ENCODE measurements around the gene ZNF584.
"Not testable (repeated sequence)": the region's sequence is repeated elsewhere in the genome, so short reads cannot be mapped to it uniquely, and the experiment has no call there.

ZNF584 gene

DNA sequence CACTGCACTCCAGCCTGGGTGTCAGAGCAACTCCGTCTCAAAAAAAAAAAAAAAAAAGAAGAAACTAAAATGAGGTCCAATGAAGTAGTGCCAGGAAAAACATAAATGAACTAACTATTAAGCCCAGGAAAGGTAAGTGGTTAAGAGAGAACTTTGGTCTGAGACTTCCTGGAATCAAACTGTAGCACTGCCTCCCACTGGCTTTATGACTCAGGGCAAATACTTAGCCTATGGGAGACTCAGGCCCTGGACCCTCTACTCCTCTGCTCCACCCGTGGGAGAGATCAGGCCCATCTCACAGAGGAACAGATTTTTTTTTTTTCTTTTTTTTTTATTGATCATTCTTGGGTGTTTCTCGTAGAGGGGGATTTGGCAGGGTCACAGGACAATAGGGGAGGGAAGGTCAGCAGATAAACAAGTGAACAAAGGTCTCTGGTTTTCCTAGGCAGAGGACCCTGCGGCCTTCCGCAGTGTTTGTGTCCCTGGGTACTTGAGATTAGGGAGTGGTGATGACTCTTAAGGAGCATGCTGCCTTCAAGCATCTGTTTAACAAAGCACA lies 4.5 kb upstream of the ZNF584 start:
- DNase-seq (ENCODE audit: low read depth in 2 of 2) = not testable (repeated sequence)

DNA sequence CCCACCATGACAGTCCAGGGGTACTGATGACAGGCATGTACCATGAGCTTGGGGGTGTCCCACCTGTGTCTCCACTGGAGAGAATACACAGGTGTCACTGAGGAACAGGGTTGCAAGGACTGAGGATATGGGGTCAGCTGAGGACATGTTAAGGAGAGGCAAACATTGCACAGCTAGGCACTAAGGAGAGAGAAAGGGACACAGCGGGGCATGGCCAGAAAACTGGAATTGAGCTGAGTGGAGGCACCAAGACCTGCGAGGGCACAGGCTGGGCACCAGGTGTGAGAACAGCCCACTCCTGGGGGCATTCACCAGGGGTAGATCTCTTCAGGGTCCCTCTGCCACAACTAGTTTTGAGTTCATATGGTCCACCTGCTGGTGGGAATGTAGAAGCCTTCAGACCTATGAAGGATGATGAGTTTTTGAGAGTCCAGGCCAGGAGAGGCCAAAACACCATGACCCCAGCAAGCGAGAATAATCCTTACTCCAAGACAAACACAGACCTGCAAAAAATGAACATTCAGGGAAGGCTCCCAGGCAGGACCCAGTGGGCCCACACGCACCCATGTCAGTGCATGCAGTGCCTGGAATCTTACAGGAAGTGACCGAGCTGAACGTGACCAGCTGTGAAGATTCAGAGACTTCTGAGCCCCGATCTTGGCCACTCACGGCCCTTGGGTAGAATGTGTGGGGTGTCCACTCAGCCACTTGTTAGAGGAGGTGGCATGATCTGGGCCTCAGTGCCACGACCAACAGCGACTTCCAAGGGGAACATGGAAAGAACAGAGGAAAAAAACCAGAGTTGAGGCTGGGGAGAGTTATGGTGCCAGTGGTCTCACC lies 1.4 kb upstream of the ZNF584 start:
- no peak for DNase-seq (ENCODE audit: low read depth in 2 of 2)

DNA sequence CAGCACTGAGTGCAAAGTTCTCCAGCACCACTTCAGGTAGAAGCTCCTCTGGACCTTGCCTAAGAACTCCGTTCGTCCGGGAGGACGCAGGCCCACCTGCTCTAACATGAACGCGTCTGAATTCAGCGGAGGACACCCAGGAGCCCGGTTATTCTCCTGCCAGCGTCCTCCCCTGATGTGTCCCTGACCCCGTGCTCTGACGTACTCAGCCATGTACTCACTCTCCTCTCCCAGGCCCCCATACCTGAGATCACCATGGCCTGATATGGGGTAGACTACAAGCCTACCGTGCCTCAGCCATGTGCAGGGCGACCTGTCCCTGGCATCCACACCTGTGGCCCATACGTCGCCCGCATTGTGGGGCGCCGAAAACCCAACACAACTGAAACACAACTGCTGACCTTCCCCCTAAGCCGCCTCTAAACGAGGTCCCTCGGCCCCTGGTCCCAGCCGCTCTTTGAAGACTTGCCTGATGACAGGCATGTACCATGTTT lies 744 bp upstream of the ZNF584 start:
- DNase-seq (ENCODE audit: low read depth in 2 of 2) = no peak

DNA sequence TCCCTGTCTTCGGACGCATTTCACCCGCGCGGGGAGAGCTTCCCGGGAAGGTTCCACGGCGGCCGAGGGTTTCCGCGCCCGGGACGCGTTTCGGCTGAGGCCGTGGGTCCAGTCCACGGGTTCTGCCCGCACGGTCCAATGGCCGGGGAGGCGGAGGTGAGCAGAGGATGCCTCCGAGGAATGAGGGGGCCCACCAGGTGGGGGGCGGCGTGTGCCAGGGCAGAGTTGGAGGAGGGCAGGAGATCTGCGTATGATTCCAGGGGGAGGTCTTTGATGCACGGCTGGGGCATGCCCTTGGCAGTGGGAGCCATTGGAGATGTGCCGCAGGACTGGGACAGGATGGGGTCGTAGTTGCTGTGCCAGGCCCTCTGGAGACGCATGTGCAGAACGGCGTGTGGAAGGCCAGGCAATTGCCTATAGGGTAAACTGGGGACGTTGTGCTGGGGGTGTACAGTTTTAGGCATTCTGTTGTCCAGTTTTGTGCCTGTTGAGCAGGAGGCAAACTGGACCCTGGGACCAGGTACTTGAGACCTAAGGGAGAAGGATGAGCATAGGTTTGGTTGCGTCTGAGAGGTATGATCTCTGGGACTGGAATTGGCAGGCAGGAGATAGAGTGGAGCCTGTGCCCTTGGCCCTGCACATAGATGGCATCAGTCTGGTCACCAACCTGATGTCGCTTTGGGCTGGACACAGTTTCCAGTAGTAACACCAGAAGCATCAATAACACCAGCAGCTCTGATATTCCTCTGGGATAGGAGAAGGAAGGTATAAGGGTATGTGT lies 751 bp downstream of the ZNF584 start:
- DNase-seq (ENCODE audit: low read depth in 2 of 2) = no peak

DNA sequence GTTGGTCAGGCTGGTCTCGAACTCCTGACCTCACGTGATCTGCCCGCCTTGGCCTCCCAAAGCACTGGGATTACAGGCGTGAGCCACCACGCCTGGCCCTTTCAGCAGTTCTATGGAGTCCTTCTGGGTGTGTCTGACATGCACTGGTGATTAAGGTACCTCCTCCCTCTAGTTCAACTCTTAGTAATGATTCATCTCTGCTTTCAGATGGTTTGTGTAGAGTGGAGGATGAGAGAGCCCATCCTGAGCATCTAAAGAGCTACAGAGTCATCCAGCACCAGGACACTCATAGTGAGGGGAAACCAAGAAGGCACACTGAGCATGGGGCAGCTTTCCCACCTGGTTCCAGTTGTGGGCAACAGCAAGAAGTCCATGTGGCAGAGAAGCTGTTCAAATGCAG lies 8.2 kb downstream of the ZNF584 start:
- no peak for DNase-seq (ENCODE audit: low read depth in 2 of 2)

DNA sequence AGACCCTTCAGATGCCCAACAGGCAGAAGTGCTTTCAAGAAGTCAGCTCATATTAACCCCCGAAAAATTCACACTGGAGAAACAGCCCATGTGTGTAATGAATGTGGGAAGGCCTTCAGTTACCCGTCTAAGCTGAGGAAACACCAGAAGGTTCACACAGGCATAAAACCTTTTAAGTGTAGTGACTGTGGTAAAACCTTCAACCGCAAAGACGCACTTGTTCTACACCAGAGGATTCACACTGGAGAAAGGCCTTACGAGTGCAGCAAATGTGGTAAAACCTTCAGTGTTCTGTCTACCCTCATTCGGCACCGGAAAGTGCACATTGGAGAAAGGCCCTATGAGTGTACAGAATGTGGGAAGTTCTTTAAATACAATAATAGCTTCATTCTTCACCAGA lies 8.6 kb downstream of the ZNF584 start:
- DNase-seq (ENCODE audit: low read depth in 2 of 2) = no peak

DNA sequence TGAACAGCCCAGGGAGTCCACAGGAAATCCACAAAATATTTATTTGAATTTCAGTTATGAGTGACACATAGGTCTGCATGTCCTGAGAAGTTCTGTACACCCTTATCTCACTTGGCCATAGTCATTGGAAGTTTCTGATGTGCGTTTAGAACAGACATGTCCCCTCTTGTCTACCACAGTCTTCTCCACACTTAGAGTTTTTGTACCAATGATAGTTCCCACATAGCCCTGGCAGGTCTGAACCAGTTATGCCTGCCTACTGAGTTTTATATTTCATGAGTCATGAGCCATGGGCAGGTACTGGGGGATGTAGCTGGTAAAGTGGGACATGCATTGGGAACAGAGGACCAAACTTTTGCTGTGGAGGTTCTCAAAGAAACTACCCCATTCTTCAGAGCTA lies 20.2 kb downstream of the ZNF584 start:
- no peak for DNase-seq (ENCODE audit: low read depth in 2 of 2)

DNA sequence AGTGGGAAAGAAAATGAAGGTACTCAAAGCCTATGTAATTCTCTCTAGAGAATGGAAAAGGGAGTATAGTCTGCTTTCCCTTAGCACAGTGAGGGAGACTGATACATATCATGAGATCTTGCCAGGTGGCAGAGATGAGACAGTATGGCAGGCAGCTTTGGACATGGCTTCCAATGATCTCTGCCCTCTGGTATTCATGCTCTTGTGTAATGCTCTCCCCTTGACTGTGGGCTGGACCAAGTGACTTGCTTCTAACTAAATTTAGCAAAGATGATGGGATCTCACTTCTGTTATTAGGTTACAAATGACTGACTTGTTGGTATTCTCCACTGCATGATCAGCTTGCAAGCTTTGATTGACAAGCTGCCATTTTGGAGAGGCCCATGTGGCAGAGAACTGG lies 21.3 kb downstream of the ZNF584 start:
- no peak for DNase-seq (ENCODE audit: low read depth in 2 of 2)

DNA sequence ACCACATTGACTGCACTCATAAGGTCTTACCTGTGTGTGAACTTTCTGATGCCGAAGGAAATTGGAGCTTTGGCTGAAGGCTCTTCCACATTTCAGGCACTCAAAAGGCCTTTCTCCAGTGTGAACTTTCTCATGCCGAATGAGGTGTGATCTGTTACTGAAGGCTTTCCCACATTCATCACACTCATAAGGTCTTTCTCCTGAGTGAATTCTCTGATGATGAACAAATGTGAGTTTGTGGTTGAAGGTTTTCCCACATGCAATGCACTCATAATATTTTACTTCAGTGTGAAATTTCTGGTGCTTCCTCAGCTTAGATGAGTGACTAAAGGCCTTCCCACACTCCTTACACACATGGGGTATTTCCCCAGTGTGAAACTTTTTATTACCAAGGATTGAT lies 25.8 kb downstream of the ZNF584 start:
- no peak for DNase-seq (ENCODE audit: low read depth in 2 of 2)

DNA sequence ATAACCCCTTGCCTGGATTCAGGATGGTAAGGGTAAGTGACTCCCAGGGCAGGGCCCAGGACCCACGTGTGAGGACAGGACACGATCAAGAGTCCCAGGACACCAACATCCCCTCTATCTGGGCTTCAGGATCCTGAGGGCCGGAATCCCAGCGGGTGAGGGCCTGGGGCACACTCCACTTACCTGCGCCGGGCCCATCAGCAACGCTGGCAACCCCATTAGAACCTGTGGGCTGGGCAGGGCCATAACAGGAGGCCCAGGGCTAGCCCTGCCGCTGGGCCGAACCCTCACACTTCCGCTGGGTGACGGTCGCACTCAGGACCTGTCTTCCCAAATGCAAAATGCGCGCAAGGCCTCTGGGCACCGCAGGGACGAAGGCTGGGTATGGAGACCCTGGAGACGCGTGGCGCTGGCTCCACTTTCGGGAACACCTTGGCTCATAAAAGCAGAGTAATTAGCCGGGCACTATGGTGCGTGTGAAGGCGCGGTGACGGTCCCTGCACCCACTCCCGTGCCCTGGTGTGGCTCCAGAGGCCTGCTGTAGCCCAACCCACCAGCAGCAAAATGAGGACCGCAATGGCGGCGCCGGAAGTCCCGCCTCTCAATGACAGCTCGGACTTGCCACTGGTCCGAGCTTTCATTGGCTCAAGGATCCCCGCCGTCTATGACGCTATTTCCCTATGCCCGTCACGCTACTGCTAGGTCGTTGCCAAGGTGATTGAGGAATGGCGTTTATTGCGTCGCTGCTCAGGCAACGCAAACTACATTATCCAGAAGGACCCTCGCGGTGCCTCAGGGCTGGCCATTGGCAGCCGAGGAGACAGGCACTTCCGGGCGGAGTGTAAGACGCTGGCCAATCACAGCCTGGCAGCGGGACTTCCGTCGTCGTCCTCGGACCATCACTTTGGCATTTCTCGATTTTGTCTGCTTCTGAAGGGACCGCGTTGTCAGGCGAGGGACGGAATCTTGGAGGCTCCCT lies 31.4 kb downstream of the ZNF584 start, which contains the start of gene ZNF132:
TSS of gene ZNF132 (minus strand) at position 578 of the 979 bp plus-strand sequence. CDS start at position 246, 332 bp downstream.
- peak; percentile 99 to 100 for DNase-seq (ENCODE audit: low read depth in 2 of 2)

DNA sequence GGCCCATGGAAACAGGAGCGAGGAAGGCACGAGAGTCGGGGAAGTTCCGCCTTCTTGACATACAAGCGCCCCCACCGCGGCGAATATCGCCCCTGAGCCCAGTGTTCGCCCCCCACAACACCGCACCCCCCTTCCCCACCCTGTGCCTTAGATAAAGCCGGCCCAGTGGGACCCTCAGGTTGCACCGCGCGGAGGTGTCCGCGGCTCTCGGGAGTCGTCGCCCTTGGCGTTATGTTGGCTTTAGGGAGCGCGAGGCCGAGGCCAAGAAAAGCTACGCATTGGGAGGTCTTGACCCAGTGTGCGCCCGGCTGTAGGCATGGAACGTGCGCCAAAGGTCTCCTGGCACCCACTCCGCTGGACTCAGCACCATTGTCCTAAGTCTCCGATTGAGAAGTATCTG lies 32.1 kb downstream of the ZNF584 start:
- DNase-seq (ENCODE audit: low read depth in 2 of 2) = no peak

DNA sequence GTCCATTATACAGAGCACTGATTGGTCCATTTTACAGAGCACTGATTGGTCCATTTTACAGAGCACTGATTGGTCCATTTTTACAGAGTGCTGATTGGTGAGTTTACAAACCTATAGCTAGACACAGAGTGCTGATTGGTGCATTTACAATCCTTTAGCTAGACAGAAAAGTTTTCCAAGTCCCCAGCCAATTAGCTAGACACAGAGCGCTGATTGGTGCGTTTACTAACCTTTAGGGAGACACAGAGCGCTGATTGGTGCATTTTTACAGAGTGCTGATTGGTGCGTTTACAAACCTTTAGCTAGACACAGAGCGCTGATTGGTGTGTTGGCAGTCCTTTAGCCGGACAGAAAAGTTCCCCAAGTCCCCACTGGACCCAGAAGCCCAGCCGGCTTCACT lies 34.5 kb downstream of the ZNF584 start:
- DNase-seq (ENCODE audit: low read depth in 2 of 2) = not testable (repeated sequence)

DNA sequence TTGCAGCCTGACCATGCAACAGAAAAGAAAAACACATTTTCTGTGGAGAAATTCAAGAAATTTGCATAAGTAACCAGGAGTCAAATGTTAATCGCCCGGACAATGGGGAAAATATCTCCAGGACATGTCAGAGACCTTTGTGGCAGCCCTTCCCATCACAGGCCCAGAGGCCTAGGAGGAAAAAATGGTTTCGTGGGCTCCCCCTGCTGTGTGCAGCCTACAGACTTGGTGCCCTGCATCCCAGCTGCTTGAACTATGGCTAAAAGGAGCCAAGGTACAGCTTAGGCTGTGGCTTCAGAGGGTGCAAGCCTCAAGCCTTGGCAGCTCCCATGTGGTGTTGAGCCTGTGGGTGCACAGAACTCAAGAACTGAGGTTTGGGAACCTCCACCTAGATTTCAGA lies 40.4 kb downstream of the ZNF584 start:
- DNase-seq (ENCODE audit: low read depth in 2 of 2) = not testable (repeated sequence)

DNA sequence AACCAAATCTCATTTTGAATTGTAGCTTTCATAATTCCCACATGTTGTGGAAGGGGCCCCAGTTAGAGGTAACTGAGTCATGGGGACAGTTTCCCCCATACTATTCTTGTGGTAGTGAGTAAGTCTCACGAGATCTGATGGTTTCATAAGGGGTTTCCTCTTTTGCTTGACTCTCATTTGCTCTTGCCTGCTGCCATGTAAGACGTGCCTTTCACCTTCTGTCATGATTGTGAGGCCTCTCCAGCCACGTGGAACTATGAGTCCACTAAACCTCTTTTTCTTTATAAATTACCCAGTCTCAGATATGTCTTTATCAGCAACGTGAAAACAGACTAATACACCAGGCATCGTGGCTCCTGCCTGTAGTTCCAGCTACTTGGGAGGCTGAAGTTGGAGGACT lies 41.5 kb downstream of the ZNF584 start:
- DNase-seq (ENCODE audit: low read depth in 2 of 2) = not testable (repeated sequence)

DNA sequence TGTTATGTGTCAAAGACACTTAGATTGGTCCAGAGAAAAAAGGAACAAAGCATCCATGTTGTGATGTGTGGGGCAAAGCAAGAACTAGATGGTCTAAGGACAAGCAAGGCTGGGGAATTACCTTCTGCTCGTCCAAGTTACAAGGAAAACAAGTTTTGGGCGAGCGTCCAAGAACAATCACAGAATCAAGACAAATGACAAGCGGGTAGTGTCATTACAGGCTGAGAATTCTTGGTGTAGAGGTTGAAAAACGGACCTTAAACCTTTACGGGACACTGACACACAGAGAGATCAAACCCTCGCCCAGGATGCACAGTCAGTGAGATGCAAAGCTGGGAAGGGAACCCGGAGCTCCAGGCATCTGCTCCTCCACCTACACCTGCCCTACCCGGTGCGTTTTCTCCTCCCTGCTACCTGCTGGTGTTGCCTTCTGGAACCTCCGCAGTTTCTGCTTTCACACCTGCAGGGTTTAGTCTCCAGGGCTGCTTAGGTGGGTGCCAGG lies 42.5 kb downstream of the ZNF584 start:
- no peak for DNase-seq (ENCODE audit: low read depth in 2 of 2)

DNA sequence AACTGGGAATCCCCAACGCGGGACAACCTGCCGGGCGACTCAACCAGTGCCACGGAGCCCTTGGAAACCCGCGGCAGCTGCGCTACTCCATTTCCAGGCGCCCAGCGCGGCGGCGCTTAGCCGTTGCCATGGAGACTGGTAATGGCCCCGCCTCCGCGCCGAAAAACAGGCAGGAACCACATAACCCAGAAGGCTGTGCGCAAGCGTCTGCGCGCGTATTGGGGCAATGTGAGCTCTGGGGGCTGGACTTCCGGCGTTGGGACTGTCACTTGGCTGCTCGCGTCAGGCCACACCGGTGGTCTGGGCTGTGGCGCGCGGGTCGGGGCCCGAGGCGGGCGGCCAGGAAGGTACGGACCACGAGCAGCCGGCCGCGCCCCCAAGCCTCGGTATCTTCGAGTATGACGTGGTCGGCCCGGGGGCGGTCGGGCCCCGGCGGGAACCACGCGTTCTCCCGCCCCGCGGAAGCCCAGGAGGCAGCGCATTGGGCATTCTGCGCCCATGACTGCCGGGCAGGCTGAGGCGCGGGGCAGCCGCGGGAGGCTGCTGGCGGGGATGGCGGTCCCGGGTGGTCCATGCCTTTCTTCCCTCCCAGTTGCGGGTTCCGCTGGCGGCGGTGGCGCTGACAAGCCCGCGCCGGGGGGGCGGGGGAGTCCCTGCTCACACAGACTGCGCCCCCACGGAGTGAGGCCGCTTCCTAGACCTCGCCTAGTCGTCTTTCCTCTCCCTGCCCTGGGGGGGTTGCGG lies 43.1 kb downstream of the ZNF584 start, which contains the start of gene ZNF324B:
TSS of gene ZNF324B (plus strand) at position 265 of the 744 bp plus-strand sequence. CDS start 2,080 bp downstream, outside the sequence.
- peak; percentile 83 to 85 for DNase-seq (ENCODE audit: low read depth in 2 of 2)

DNA sequence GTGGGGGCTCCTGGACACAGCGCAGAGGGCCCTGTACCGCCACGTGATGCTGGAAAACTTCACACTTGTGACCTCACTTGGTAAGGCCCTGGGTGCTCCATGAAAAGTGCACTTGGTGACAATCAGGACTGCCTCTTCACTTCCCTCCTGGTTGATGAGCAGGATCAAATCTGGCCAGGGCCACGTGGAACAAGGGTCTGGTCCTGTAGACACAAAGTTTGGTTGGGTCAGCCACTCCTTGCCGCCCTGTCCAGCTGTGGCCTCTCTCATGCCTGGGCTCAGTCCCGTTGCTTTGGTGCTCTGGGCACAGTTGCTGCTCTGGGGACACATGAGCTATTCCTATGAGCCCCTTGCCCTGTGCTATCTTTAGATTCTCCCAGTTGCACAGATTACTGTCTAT lies 45.3 kb downstream of the ZNF584 start:
- DNase-seq (ENCODE audit: low read depth in 2 of 2) = no peak

DNA sequence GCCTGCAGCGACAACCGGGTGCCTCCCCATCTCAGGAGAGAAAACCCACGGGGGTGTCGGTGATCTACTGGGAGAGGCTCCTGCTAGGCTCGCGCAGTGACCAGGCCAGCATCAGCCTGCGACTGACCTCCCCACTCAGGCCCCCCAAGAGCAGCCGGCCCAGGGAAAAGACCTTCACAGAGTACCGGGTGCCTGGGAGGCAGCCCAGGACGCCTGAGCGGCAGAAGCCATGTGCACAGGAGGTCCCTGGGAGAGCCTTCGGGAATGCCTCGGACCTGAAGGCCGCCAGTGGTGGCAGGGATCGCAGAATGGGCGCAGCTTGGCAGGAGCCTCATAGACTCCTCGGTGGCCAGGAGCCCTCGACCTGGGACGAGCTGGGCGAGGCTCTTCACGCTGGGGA lies 46.9 kb downstream of the ZNF584 start:
- DNase-seq (ENCODE audit: low read depth in 2 of 2) = no peak

DNA sequence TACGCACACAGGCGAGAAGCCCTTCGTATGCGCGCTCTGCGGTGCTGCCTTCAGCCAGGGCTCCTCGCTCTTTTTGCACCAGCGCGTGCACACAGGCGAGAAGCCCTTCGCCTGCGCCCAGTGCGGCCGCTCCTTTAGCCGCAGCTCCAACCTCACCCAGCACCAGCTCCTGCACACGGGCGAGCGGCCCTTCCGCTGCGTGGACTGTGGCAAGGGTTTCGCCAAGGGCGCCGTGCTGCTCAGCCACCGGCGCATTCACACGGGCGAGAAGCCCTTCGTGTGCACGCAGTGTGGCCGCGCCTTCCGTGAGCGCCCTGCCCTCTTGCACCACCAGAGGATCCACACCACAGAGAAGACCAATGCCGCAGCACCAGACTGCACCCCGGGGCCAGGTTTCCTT lies 47.7 kb downstream of the ZNF584 start:
- DNase-seq (ENCODE audit: low read depth in 2 of 2) = no peak

DNA sequence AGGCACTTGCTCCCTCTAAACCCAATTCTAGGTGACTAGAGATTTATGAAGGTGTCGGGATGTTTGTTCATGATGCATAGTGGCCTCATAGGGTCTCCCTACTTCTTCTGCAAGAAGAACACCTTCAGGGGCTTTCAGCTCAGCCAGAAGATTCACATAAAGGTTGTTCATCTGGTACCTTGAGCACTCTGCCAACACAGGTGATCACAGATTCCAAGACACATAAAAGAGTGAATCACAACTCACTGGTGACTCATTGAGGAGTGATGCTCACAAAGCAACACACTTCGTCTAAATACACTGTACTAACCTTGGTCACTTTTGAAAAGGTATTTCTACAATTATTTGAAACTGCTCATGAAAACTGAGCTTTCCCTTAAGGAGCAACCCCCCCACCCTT lies 51.6 kb downstream of the ZNF584 start:
- no peak for DNase-seq (ENCODE audit: low read depth in 2 of 2)

Measured in fibroblast of skin of left quadriceps (primary cell).